Sigmoid colon (tissue), 7 donors: ENCODE results near the gene LRCH1. TPM values are rescaled to one million over a fixed set of nuclear protein-coding genes. Genes with fewer than 3 reads are reported as not detected.

Source experiments
- DNase-seq: peaks from one replicate; pipeline ENCODE4 v3.0.0-alpha.2; 2019
- H3K27ac ChIP-seq, 4 donors: fragments of 200-600 bp; sonication (generic); one replicate each; pipeline ENCODE4 v1.5.1; 2016 to 2019; ENCODE audit warnings: mild to moderate bottlenecking in 1 of 4
- H3K27me3 ChIP-seq, 3 donors: fragments of 200-600 bp; sonication (generic); one replicate each; pipeline ENCODE4 v1.5.1; 2019; ENCODE audit warnings: mild to moderate bottlenecking in 1 of 3
- H3K36me3 ChIP-seq, 4 donors: fragments of 200-600 bp; sonication (generic); one replicate each; pipeline ENCODE4 v1.5.1; 2016 to 2019
- H3K4me1 ChIP-seq, 4 donors: fragments of 200-600 bp; sonication (generic); one replicate each; pipeline ENCODE4 v1.5.1; 2017 to 2019
- H3K4me3 ChIP-seq, 4 donors: fragments of 200-600 bp; sonication (generic); one replicate each; pipeline ENCODE4 v1.5.1; 2017 to 2019; ENCODE audit warnings: mild to moderate bottlenecking in 2 of 4, moderate library complexity in 1 of 4
- H3K9me3 ChIP-seq, 4 donors: fragments of 200-600 bp in 3 of 4; sonication (generic) in 3 of 4; one replicate each; pipeline versions ENCODE4 v1.5.1 to v1.6.1; 2013 to 2019
- CTCF ChIP-seq, 4 experiments: fragments of 450-650 bp in 3 of 4; fragments of 200-600 bp in 1 of 4; IDR thresholded peaks; one replicate each; pipeline ENCODE4 v1.5.1; 2016 to 2019; ENCODE audit warnings: antibody characterized with exemption in 4 of 4, mild to moderate bottlenecking in 3 of 4, moderate library complexity in 2 of 4
- EP300 ChIP-seq, 4 donors: sonication (generic); formaldehyde crosslinking; IDR thresholded peaks; one replicate each; pipeline ENCODE4 v1.6.1; 2017; ENCODE audit warnings: antibody characterized with exemption in 4 of 4
- POLR2A ChIP-seq, 2 donors: fragments of 450-650 bp; IDR thresholded peaks; one replicate each; pipeline ENCODE4 v1.6.1; 2016; ENCODE audit warnings: antibody characterized with exemption in 2 of 2, mild to moderate bottlenecking in 2 of 2, moderate library complexity in 2 of 2
- POLR2AphosphoS5 ChIP-seq, 4 donors: sonication (generic); formaldehyde crosslinking; IDR thresholded peaks; one replicate each; pipeline ENCODE4 v1.6.1; 2017; ENCODE audit warnings: antibody characterized with exemption in 4 of 4
- WGBS, 2 donors: extraction: QIAGEN DNeasy Blood & Tissue Kit; methylation state at CpG; one replicate each; pipeline ENCODE4 v1.1.7; 2013; 5-methylcytosine and 5-hydroxymethylcytosine counted together
- intact Hi-C: fragments of 100-400 bp; cut with DNase I; formaldehyde crosslinking; loops from one replicate; pipeline ENCODE4 v1.15.1; 2023
- polyA plus RNA-seq, 3 donors: library from polyadenylated mRNA; stranded (reverse); fragments of 200-250 nt; gene quantifications; one replicate each; pipeline ENCODE4 v1.2.3, GENCODE V29; 2013
- total RNA-seq, 4 donors: library from RNA; depleted of rRNA; stranded (reverse); fragments of >200 nt; gene quantifications; one replicate each; pipeline ENCODE4 v1.1.0, GENCODE V29; 2016
- donor health status: healthy with polysubstance abuse.
- donor health status: Bipolar disorder and iron deficiency.
- donor health status: healthy.

Gene LRCH1
- total and polyA plus RNA-seq, 7 donors = 4.2 to 54.0 (median 32.4) TPM

- intact Hi-C loops = no loop called here
- no peak for TF ChIP-seq EP300 (IDR thresholded peaks at IDR 0.05)
- Histone ChIP-seq H3K36me3 (no peaks in the 10 kb centered on the region), H3K9me3 (no peaks in the 10 kb centered on the region), H3K4me1 (peaks cover 0 to 91% (median 83%) of the 10 kb centered on the region in 4 donors), H3K4me3 (no peak overlapping the region), H3K27me3 (no peaks in the 10 kb centered on the region), H3K27ac (peak overlapping the region in 1 of 4 donors; percentile 3)
- no peak for DNase-seq
Observed at GRCh38 chr13:46644816-46645215, 91.8 kb downstream of the LRCH1 start.

GRCh38 chr13:46647512-46648065 is 94.6 kb downstream of the LRCH1 start:
- no peaks in the 10 kb centered on the region for H3K9me3 ChIP-seq
- H3K4me1 ChIP-seq = peaks cover 0 to 65% (median 59%) of the 10 kb centered on the region in 4 donors
- WGBS, 2 donors = 24 to 55% methylated on average over 7 of the region's 7 CpGs
- intact Hi-C loops = no loop called here
- DNase-seq = peak; percentile 22
- no peak overlapping the region for H3K27ac ChIP-seq
- no peaks in the 10 kb centered on the region for H3K36me3 ChIP-seq
- no peaks in the 10 kb centered on the region for H3K27me3 ChIP-seq
- H3K4me3 ChIP-seq = no peak overlapping the region
- TF ChIP-seq POLR2AphosphoS5 (IDR thresholded peaks at IDR 0.05) (no peak), CTCF (IDR thresholded peaks at IDR 0.05) (no peak), POLR2A (IDR thresholded peaks at IDR 0.05) (no peak), EP300 (IDR thresholded peaks at IDR 0.05) (no peak)

GRCh38 chr13:46648166-46648607 is 95.2 kb downstream of the LRCH1 start:
- intact Hi-C loops = no loop called here
- Histone ChIP-seq H3K27me3 (no peaks in the 10 kb centered on the region), H3K4me3 (no peak overlapping the region), H3K4me1 (peaks cover 0 to 59% (median 53%) of the 10 kb centered on the region in 4 donors), H3K36me3 (no peaks in the 10 kb centered on the region), H3K9me3 (no peaks in the 10 kb centered on the region), H3K27ac (no peak overlapping the region)
- peak; percentile 41 for DNase-seq
- no peak for TF ChIP-seq EP300 (IDR thresholded peaks at IDR 0.05)
- TF ChIP-seq CTCF (IDR thresholded peaks at IDR 0.05) = no peak
- no peak for TF ChIP-seq POLR2AphosphoS5 (IDR thresholded peaks at IDR 0.05)
- TF ChIP-seq POLR2A (IDR thresholded peaks at IDR 0.05) = no peak
- 36 to 59% methylated on average over 4 of the region's 4 CpGs for WGBS, 2 donors

GRCh38 chr13:46649816-46650215 is 96.8 kb downstream of the LRCH1 start:
- no peak for DNase-seq
- WGBS, 2 donors = 84 to 94% methylated on average over 1 of the region's 1 CpG
- Histone ChIP-seq H3K9me3 (no peaks in the 10 kb centered on the region), H3K4me1 (peaks cover 0 to 50% (median 43%) of the 10 kb centered on the region in 4 donors), H3K36me3 (no peaks in the 10 kb centered on the region), H3K27me3 (no peaks in the 10 kb centered on the region), H3K4me3 (no peak overlapping the region), H3K27ac (no peak overlapping the region)
- intact Hi-C loops = no loop called here
- no peak for TF ChIP-seq POLR2AphosphoS5 (IDR thresholded peaks at IDR 0.05)
- no peak for TF ChIP-seq POLR2A (IDR thresholded peaks at IDR 0.05)
- no peak for TF ChIP-seq CTCF (IDR thresholded peaks at IDR 0.05)
- no peak for TF ChIP-seq EP300 (IDR thresholded peaks at IDR 0.05)

GRCh38 chr13:46654951-46655350 is 102.0 kb downstream of the LRCH1 start:
- 25 to 50% methylated on average over 1 of the region's 1 CpG for WGBS, 2 donors

More at GRCh38 chr13:46654951-46655350, 102.0 kb downstream of the LRCH1 start:
- TF ChIP-seq EP300 (IDR thresholded peaks at IDR 0.05) (no peak), POLR2A (IDR thresholded peaks at IDR 0.05) (no peak), CTCF (IDR thresholded peaks at IDR 0.05) (no peak), POLR2AphosphoS5 (IDR thresholded peaks at IDR 0.05) (no peak)
- Histone ChIP-seq H3K4me1 (peaks cover 0 to 49% (median 31%) of the 10 kb centered on the region in 4 donors), H3K27ac (peak overlapping the region; percentile 76 to 87 (median 82)), H3K36me3 (no peaks in the 10 kb centered on the region), H3K4me3 (no peak overlapping the region), H3K27me3 (no peaks in the 10 kb centered on the region), H3K9me3 (no peaks in the 10 kb centered on the region)
- DNase-seq = no peak
- intact Hi-C loops = loop anchor here (5.0 kb wide), 2 partner anchors 33 to 78 kb away; no protein-coding TSS in a partner anchor
